ENCODE results near the gene SIK3.

The SIK3 gene

GRCh38 chr11:116936754-116937446 lies 161.3 kb downstream of the SIK3 start:
- TF ChIP-seq CTCF (IDR thresholded peaks at IDR 0.05), result no peak

GRCh38 chr11:116935514-116935913 lies 162.7 kb downstream of the SIK3 start:
- no peak for TF ChIP-seq CTCF (IDR thresholded peaks at IDR 0.05)

- no peak for TF ChIP-seq CTCF (IDR thresholded peaks at IDR 0.05)
These were observed 163.1 kb downstream of the SIK3 start for GRCh38 chr11:116935089-116935488.

GRCh38 chr11:116933961-116934360 lies 164.3 kb downstream of the SIK3 start:
- no peak for TF ChIP-seq CTCF (IDR thresholded peaks at IDR 0.05)

GRCh38 chr11:116932181-116932580 lies 166.0 kb downstream of the SIK3 start:
- TF ChIP-seq CTCF (IDR thresholded peaks at IDR 0.05), result no peak

GRCh38 chr11:116931206-116931953 lies 166.8 kb downstream of the SIK3 start:
- no peak for TF ChIP-seq CTCF (IDR thresholded peaks at IDR 0.05)

- no peak for TF ChIP-seq CTCF (IDR thresholded peaks at IDR 0.05)
These were observed 167.6 kb downstream of the SIK3 start for GRCh38 chr11:116930586-116930985.
